ENCODE measurements around the gene RNU2-1. TPM values are rescaled to one million over a fixed set of nuclear protein-coding genes. Genes with fewer than 3 reads are reported as not detected.

RNU2-1 gene
- total RNA-seq, 1 experiment from 2014 or later, result 6,186 TPM

- H3K9me3 Mint-ChIP-seq, result no peaks in the 10 kb centered on the region
Observed at GRCh38 chr17:43215341-43215740, 18.4 kb downstream of the RNU2-1 start.

More at GRCh38 chr17:43215341-43215740, 18.4 kb downstream of the RNU2-1 start:
- H3K4me3 Mint-ChIP-seq, result no peak overlapping the region
- H3K4me2 ChIP-seq (ENCODE audit: insufficient read depth, insufficient read length, low read length), result no peak overlapping the region
- H3K27ac Mint-ChIP-seq, result no peak overlapping the region
- H3K36me3 Mint-ChIP-seq (ENCODE audit: insufficient read depth in 1 of 3, low read depth in 3 of 3), result peaks cover 1 to 12% (median 8%) of the 10 kb centered on the region in 3 experiments; a peak in 6 of 7 replicates
- no peak overlapping the region for H3K23ac ChIP-seq (ENCODE audit: insufficient read length, low read depth, low read length)
- no peaks in the 10 kb centered on the region for H3K79me1 ChIP-seq (ENCODE audit: insufficient read depth, low read depth, low read length, poor library complexity, severe bottlenecking)
- no peak overlapping the region for H2BK12ac ChIP-seq (ENCODE audit: insufficient read length, low read depth, low read length)
- H3K27me3 Mint-ChIP-seq (ENCODE audit: low read depth), result no peaks in the 10 kb centered on the region; the same call in 1 of the 2 replicates
- peaks cover 7% of the 10 kb centered on the region for H3K23me2 ChIP-seq (ENCODE audit: insufficient read length, low read depth, low read length, poor library complexity, severe bottlenecking)
- H3K79me2 ChIP-seq (ENCODE audit: insufficient read depth, low read length), result no peaks in the 10 kb centered on the region
- H3K4ac ChIP-seq (ENCODE audit: low read depth, low read length), result no peak overlapping the region
- no peak overlapping the region for H3K9ac ChIP-seq (ENCODE audit: extremely low read depth, insufficient read length, low read length)
- no peak for DNase-seq
- H3K14ac ChIP-seq (ENCODE audit: insufficient read depth, low read length), result no peak overlapping the region
- peaks cover 17 to 22% of the 10 kb centered on the region in 2 experiments for H3K4me1 Mint-ChIP-seq
- no peak overlapping the region for H2BK20ac ChIP-seq (ENCODE audit: low read depth, low read length, poor library complexity, severe bottlenecking)
- no CpG with 5 or more reads among the region's 3 CpGs for WGBS (ENCODE audit: extremely low coverage, insufficient read length, low lambda C conversion rate)
- H2AK5ac ChIP-seq (ENCODE audit: insufficient read length, low read length), result no peak overlapping the region
- no peak for TF ChIP-seq CTCF (conservative IDR thresholded peaks at IDR 0.05)
- no peaks in the 10 kb centered on the region for H3K27me3 ChIP-seq (ENCODE audit: insufficient read depth, low read length)
- H3K56ac ChIP-seq (ENCODE audit: insufficient read length, low read depth, low read length), result no peak overlapping the region
- no peaks in the 10 kb centered on the region for H4K20me1 ChIP-seq (ENCODE audit: control insufficient read depth, insufficient read depth, insufficient read length)
- no peak overlapping the region for H3T11ph ChIP-seq (ENCODE audit: low read length)
- no peak overlapping the region for H2BK5ac ChIP-seq (ENCODE audit: insufficient read length, low read length)
- H3K9me3 ChIP-seq (ENCODE audit: control insufficient read depth, low read depth, low read length), result no peaks in the 10 kb centered on the region
- H3K4me1 ChIP-seq (ENCODE audit: insufficient read depth, low read length), result peaks cover 3% of the 10 kb centered on the region; the same call in 1 of the 2 replicates
- no peak overlapping the region for H2BK15ac ChIP-seq (ENCODE audit: low read depth, low read length)
- H4K8ac ChIP-seq (replicated peaks; ENCODE audit: insufficient read length, low read depth, low read length), result no peak overlapping the region
- H3K27ac ChIP-seq (ENCODE audit: insufficient read length, low read depth, low read length), result no peak overlapping the region
- no peak overlapping the region for H3K18ac ChIP-seq (ENCODE audit: insufficient read length, low read depth, low read length)
- H2BK120ac ChIP-seq (ENCODE audit: low read depth, low read length, poor library complexity, severe bottlenecking), result no peak overlapping the region
- no peak overlapping the region for H2AFZ ChIP-seq (ENCODE audit: low read length)
- no peak overlapping the region for H4K5ac ChIP-seq (ENCODE audit: insufficient read length, low read depth, low read length)
- H4K91ac ChIP-seq (ENCODE audit: insufficient read length, low read depth, low read length), result no peak overlapping the region

Data from H9 (cell line).